Measurements from ENCODE around the gene MPHOSPH9. TPM values are rescaled to one million over a fixed set of nuclear protein-coding genes. Genes with fewer than 3 reads are reported as not detected.

The MPHOSPH9 gene
- total RNA-seq, 1 donor from 2014 or later = 89.9 TPM

GRCh38 chr12:123149088-123149487 lies 83.9 kb downstream of the MPHOSPH9 start:
- intact Hi-C loops (cut with micrococcal nuclease) = no loop called here
- Mint-ChIP-seq H3K27me3 (ENCODE audit: insufficient read depth) (peaks cover 18% of the 10 kb centered on the region), H3K36me3 (ENCODE audit: low read depth) (peaks cover 19% of the 10 kb centered on the region), H3K4me1 (ENCODE audit: low read depth) (peaks cover 41% of the 10 kb centered on the region), H3K9me3 (no peaks in the 10 kb centered on the region), H3K4me3 (peak overlapping the region; percentile 89), H3K27ac (peak overlapping the region; percentile 89)
- no peak for DNase-seq (ENCODE audit: low spot score)

DNA sequence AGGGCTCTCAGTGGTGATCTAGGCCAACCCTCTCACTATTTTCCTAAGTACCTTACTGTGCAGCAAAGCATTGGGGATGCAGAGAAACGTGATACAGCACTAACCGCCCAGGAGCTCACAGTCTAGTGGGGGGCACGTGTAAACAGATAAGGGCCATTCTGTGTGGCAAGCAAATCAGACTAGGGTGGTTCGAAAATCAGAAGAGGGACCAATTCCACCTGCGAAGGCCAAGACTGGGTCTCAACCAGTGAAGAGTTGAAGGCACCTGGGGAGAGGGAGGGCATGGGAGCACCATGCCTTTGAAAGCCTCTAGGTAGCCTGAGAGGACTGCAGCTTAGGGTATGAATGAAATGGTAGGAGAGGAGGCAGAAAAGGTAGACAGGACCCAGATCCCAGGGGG lies 84.3 kb downstream of the MPHOSPH9 start:
- peak overlapping the region; percentile 89 for H3K4me3 Mint-ChIP-seq
- DNase-seq (ENCODE audit: low spot score) = no peak
- H3K27ac Mint-ChIP-seq = peak overlapping the region; percentile 50
- H3K9me3 Mint-ChIP-seq = no peaks in the 10 kb centered on the region
- peaks cover 19% of the 10 kb centered on the region for H3K36me3 Mint-ChIP-seq (ENCODE audit: low read depth)
- peaks cover 41% of the 10 kb centered on the region for H3K4me1 Mint-ChIP-seq (ENCODE audit: low read depth)
- H3K27me3 Mint-ChIP-seq (ENCODE audit: insufficient read depth) = peaks cover 20% of the 10 kb centered on the region
- intact Hi-C loops (cut with micrococcal nuclease) = no loop called here

GRCh38 chr12:123148223-123148622 lies 84.7 kb downstream of the MPHOSPH9 start:
- Mint-ChIP-seq H3K27ac (peak overlapping the region; percentile 50), H3K9me3 (no peaks in the 10 kb centered on the region), H3K4me3 (peak overlapping the region; percentile 89)

DNA sequence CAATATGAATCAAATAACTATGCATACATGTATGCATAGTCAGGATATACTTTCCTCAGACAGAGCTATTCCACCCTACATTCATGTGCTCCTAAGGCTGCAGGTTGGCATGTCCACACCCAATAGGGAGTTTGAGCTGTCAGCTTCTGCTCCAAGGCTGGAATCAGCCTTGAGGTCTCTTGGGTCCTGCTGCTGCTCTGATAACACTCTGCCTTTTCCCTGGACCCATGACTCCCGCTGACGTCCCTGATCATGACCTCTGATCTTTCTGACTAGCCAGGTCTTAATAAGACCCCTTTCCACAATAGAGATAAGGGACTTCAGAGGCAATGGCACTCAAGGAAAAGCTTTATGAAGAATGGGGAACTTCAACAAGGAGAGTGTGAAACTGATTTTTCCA lies 87.7 kb downstream of the MPHOSPH9 start:
- Mint-ChIP-seq H3K27me3 (ENCODE audit: insufficient read depth) (peaks cover 20% of the 10 kb centered on the region), H3K4me1 (ENCODE audit: low read depth) (peaks cover 34% of the 10 kb centered on the region), H3K27ac (no peak overlapping the region), H3K9me3 (no peaks in the 10 kb centered on the region), H3K4me3 (no peak overlapping the region), H3K36me3 (ENCODE audit: low read depth) (peaks cover 13% of the 10 kb centered on the region)
- intact Hi-C loops (cut with micrococcal nuclease) = no loop called here
- no peak for DNase-seq (ENCODE audit: low spot score)

More at GRCh38 chr12:123148223-123148622, 84.7 kb downstream of the MPHOSPH9 start:
- intact Hi-C loops (cut with micrococcal nuclease) = no loop called here
- no peak for DNase-seq (ENCODE audit: low spot score)
- H3K27me3 Mint-ChIP-seq (ENCODE audit: insufficient read depth) = peaks cover 20% of the 10 kb centered on the region
- H3K4me1 Mint-ChIP-seq (ENCODE audit: low read depth) = peaks cover 40% of the 10 kb centered on the region
- H3K36me3 Mint-ChIP-seq (ENCODE audit: low read depth) = peaks cover 16% of the 10 kb centered on the region

DNA sequence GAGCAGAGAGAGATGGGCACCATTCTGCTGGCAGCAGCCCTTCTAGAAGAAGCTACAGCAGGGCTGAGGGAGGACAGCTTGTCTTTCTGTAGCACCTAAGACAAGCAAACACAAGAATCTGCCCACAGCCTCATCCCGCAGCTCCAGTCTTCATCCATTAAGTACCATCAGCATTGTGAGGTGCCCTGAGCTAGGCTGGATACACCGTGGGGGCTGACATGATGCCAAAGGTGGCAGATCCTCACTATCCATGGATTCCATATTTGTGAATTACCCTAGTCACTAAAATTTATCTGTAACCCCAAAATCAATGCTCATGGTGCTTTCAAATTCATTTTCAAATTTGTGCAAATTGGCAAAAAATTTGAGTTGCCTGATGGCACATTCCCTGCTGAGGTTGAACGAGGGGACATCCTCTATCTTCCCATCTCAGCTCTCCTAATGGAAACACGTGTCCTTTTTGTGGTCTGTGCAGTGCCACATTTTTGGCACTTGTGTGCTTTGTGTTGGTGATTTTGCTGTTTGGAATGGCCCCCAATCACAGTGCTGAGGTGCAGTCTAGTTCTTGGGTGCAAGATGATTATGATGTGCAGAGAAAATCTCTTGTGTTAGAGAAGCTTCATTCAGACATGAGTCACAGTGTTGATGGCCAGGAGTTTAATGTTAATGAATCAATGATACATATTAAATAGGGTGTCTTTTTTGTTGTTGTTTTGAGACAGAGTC lies 89.0 kb downstream of the MPHOSPH9 start:
- H3K9me3 Mint-ChIP-seq = no peaks in the 10 kb centered on the region
- peaks cover 30% of the 10 kb centered on the region for H3K4me1 Mint-ChIP-seq (ENCODE audit: low read depth)
- DNase-seq (ENCODE audit: low spot score) = no peak
- H3K36me3 Mint-ChIP-seq (ENCODE audit: low read depth) = peaks cover 8% of the 10 kb centered on the region
- H3K27me3 Mint-ChIP-seq (ENCODE audit: insufficient read depth) = peaks cover 14% of the 10 kb centered on the region
- intact Hi-C loops (cut with micrococcal nuclease) = no loop called here
- H3K4me3 Mint-ChIP-seq = no peak overlapping the region
- H3K27ac Mint-ChIP-seq = no peak overlapping the region

DNA sequence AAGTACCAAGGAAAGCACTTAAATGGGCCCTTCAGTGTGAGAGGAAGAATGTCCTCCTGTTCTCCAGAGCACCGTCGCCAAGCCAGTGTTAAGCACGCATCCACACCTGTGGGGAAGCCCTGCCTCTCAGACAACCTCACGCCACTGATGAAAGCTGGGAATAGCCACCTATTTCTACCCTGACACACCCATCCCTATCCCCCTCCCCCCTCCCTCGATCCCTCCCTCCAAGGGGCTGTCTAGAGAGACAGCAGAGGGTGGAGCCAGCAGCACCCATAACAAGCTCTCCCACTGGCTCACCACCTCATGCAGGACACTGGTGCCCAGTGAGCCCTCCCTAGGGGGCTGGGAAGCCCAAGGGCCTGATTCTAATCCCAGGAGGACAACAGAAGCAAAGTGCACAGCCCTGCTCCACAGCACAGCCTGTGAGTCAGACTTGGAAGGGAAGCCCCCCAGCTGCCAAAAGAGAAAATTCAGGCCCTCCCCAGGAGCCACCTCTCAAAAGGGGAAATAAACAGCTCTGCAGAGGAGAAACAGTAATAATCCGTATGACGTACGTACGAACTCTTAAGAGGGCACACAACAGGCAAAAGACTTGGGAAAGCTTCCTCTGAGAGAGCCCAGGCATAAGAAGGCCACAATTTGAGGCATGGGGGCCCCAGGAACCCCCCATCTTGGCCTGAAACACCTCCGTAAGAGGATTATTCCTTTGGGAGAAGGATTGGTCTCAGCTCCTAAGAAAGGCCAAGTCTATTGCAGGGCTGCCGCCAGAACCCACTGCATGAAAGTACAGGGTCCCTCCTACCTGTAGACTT lies 89.8 kb downstream of the MPHOSPH9 start:
- Mint-ChIP-seq H3K4me3 (no peak overlapping the region), H3K4me1 (ENCODE audit: low read depth) (peaks cover 22% of the 10 kb centered on the region), H3K27ac (no peak overlapping the region), H3K36me3 (ENCODE audit: low read depth) (peaks cover under 1% of the 10 kb centered on the region), H3K27me3 (ENCODE audit: insufficient read depth) (peaks cover 7% of the 10 kb centered on the region), H3K9me3 (no peaks in the 10 kb centered on the region)
- intact Hi-C loops (cut with micrococcal nuclease) = no loop called here
- no peak for DNase-seq (ENCODE audit: low spot score)

GRCh38 chr12:123142518-123142840 lies 90.5 kb downstream of the MPHOSPH9 start:
- intact Hi-C loops (cut with micrococcal nuclease) = no loop called here
- Mint-ChIP-seq H3K27ac (no peak overlapping the region), H3K4me1 (ENCODE audit: low read depth) (peaks cover 20% of the 10 kb centered on the region), H3K4me3 (no peak overlapping the region), H3K36me3 (ENCODE audit: low read depth) (peaks cover 3% of the 10 kb centered on the region), H3K27me3 (ENCODE audit: insufficient read depth) (peaks cover 5% of the 10 kb centered on the region), H3K9me3 (no peaks in the 10 kb centered on the region)
- no peak for DNase-seq (ENCODE audit: low spot score)

DNA sequence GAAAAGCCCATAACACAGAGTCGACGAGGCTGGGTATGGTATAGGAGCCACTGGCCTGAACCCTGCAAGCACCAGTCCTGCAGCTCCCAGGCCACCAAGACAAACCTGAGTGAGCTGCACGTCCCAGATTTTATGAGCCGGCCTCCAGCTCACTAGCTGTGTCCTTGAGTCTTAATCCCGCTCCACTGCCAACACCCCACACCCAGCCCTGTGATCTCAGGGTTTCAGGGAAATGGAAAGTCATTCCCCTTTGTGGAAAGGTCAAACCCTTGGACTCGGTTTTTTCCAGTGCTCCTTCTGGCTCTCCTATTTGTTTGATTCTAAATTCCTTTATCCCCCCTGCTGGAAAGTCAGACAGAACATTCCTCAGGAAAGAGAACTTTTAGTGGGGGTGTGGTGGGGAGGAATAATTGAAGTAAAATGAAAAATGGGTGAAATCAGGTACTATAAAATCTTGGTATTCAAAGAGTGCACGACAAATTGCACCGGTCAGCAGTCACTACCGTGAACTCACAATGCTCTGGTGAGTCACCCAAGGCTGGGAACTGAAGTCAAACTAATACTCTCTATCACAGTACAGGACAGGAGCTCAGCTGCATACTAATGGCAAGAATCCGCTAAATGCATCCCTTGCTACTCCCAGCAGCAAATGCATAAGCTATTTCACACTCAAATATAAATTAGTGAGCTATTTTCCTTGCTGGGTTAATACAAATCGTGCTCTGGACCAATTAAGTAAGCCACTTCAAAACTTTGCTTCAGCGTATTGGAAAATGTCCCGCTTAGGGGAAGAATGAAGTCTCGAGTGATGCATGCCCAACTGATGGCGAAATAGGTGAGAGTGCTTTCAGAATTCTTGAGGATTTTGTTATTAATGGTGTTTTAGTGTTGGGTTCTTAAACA lies 91.1 kb downstream of the MPHOSPH9 start:
- intact Hi-C loops (cut with micrococcal nuclease) = no loop called here
- H3K27ac Mint-ChIP-seq = no peak overlapping the region

DNA sequence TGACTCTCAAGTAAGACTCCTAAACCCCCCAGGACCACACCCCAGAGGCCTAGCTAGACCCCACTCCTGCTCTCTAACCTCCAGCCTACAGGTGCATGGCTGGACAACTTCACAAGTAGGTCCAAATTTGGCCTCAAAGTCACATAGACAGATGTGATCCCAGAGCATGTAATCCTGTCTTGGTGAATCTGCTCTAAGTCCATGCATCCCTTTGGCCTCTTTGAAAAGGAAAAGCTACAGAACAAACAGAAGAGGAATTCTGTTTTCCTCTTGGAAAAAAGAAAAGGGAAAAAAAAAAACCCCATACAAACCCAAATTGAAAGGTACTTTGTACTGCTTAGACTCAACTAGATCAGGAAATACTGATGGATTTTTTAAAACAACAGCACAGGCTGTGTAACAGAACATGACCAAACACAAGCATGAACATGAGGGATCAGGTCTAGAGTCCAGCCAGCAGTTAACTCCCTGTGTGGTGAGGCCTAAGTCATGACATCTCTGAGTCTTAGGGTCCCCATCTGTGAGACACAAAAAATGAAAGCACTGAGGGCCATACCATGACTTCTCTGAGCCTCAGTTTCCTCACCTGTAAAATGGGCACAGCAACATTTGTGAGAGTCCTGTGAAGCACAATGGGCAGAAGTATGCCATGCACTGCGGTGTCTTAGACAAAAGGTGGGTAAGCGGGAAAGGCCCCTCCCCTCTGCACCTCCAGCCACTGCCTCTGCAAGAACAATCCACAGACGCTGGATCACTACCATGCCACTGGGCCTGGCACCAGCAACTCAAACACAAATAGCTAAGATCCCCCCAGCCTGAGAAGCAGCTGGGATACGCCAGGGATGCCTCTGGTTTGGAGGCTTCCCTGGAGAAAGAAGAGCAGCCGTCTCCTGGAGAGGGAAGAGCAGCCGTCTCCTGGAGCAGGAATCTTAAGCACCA lies 92.0 kb downstream of the MPHOSPH9 start:
- Mint-ChIP-seq H3K9me3 (no peaks in the 10 kb centered on the region), H3K27me3 (ENCODE audit: insufficient read depth) (peaks cover 3% of the 10 kb centered on the region), H3K4me3 (no peak overlapping the region), H3K4me1 (ENCODE audit: low read depth) (peaks cover 20% of the 10 kb centered on the region), H3K27ac (no peak overlapping the region), H3K36me3 (ENCODE audit: low read depth) (peaks cover 3% of the 10 kb centered on the region)
- DNase-seq (ENCODE audit: low spot score) = no peak
- intact Hi-C loops (cut with micrococcal nuclease) = no loop called here

More for the DNA sequence above, 91.1 kb downstream of the MPHOSPH9 start:
- Mint-ChIP-seq H3K4me3 (no peak overlapping the region), H3K27me3 (ENCODE audit: insufficient read depth) (peaks cover 3% of the 10 kb centered on the region), H3K36me3 (ENCODE audit: low read depth) (peaks cover 3% of the 10 kb centered on the region), H3K9me3 (no peaks in the 10 kb centered on the region), H3K4me1 (ENCODE audit: low read depth) (peaks cover 20% of the 10 kb centered on the region)
- no peak for DNase-seq (ENCODE audit: low spot score)

DNA sequence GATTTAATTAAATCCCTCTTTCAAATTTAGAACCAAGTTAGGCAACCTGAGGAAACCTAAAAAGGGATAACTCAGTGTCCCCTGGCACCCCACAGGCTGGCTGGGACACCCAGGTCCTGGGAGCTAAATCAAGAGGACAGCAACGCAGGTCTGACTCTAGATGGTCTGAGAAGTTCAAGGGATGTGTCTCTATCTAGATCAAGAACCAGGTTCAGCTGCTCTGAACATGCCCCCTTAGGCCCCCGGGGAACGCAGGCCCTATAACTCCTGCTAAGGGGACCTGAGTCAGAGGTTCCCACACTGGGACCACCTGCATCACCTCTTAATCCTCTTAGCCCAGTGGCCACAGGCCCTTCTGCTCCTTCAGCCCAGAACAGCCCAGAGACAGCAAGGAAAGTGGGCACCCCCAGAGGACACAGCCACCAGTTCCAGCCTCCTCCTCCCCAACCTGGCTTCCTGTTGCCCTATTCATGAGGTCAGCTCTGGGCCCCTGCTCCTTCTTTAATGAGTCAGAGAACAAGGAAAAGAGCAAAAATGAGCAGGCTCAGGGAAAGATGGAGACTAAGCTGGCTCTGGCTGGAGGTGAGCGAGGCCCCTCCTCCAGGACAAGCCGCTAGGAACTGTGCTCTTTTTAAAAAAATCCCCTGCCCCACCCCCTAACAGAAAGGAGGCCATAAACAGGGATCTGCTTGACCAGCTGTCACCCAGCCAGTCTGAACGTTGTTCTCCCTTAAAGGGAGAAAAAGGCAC lies 92.8 kb downstream of the MPHOSPH9 start:
- intact Hi-C loops (cut with micrococcal nuclease) = no loop called here
- H3K27me3 Mint-ChIP-seq (ENCODE audit: insufficient read depth) = peaks cover 3% of the 10 kb centered on the region
- DNase-seq (ENCODE audit: low spot score) = no peak
- peak overlapping the region; percentile 29 for H3K27ac Mint-ChIP-seq
- peaks cover 6% of the 10 kb centered on the region for H3K36me3 Mint-ChIP-seq (ENCODE audit: low read depth)
- H3K9me3 Mint-ChIP-seq = no peaks in the 10 kb centered on the region
- peaks cover 20% of the 10 kb centered on the region for H3K4me1 Mint-ChIP-seq (ENCODE audit: low read depth)
- no peak overlapping the region for H3K4me3 Mint-ChIP-seq

DNA sequence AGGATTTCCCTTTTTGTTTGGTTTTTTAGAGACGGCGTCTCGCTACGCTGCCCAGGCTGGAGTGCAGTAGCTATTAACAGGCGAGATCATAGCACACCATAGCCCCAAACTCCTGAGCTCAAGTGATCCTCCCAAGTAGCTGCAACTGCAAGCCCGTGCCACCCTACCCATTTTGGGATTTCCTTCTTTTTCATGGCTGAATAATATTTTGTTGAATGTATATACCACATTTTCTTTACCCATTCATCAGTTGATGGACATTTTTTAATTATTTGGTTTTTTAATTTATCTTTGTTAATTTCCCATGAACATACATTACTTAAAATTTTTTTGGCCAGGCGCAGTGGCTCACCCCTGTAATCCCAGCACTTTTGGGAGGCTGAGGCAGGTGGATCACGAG lies 97.3 kb downstream of the MPHOSPH9 start:
- H3K4me3 Mint-ChIP-seq = no peak overlapping the region
- intact Hi-C loops (cut with micrococcal nuclease) = no loop called here
- H3K27me3 Mint-ChIP-seq (ENCODE audit: insufficient read depth) = no peaks in the 10 kb centered on the region
- DNase-seq (ENCODE audit: low spot score) = no peak
- H3K9me3 Mint-ChIP-seq = no peaks in the 10 kb centered on the region
- peaks cover 10% of the 10 kb centered on the region for H3K36me3 Mint-ChIP-seq (ENCODE audit: low read depth)
- H3K4me1 Mint-ChIP-seq (ENCODE audit: low read depth) = peaks cover 44% of the 10 kb centered on the region
- no peak overlapping the region for H3K27ac Mint-ChIP-seq
